ENCODE measurements around the gene LRRC63.
"Not testable (repeated sequence)": the region's sequence is repeated elsewhere in the genome, so short reads cannot be mapped to it uniquely, and the experiment has no call there.

LRRC63 gene, protein sequence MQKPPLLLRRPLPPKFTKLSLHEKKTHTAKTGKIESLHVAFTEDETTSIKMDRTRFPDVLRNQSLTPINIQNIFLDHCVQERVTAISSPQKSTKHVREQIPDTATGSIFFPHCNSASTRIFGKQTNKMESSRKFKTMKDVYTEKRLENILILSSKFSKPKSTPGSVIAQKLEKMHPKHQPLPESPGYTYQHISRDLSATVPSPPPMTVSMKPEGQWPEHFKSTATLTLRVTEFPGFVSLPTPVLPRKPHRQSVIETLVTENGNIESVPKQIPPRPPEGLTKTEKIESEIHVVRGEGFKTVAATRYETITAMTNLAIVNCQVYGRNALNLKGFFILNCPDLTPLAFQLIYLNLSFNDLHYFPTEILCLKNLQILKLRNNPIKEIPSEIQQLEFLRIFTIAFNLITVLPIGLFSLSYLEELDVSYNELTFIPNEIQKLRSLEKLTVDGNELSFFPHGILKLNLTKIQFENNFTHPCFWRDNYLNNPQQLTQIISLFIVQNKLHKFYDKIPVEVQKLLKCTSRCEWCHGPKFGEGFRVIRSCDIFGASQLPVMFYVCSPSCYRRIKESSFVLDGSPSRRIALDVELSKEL

DNA sequence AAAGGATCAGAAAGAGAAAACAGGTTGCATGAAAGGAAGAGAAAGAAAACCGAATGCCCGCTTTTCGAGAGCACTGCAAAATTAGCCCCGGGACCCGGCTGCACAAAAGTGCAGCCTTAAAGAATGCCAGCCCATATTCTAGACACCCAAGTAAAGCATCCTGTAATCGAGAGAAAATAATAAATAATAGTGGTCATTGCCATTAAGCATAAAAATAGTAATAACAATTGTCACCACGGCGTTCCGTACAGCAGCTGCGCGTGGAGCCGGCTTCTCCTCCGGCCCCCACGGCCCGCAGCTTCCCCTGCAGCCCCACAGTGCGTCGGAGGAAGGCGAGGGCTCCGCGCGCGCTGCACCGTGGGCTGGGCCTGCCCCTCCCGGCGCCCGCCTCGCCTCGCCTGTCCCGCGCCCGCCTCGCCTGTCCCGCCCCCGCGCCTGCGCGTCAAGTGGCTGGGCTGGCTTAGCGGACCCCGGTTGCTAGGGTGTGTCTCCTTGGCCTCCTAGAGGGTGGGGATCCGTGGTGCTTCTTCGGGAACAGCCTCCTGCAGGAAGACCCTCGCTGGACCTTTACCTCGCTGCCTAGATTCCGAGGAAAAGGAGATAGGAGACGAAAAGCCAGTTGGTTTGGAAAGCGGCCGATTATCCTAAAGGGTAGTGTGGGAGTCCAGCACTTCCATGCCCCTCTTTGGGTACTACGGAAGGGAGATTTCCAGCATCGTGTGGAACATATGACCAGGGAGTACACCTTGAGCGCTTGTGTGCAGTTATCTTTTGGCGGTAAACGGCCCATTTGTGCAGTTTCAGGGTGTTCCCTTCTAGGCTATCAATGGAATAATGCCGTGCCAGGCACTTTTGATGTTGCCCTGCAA lies at the start of gene LRRC63:
TSS of gene LRRC63 (plus strand) at position 446 of the 869 bp plus-strand sequence. CDS start 1,107 bp downstream, outside the sequence.
- DNase-seq = peak; percentile 41

DNA sequence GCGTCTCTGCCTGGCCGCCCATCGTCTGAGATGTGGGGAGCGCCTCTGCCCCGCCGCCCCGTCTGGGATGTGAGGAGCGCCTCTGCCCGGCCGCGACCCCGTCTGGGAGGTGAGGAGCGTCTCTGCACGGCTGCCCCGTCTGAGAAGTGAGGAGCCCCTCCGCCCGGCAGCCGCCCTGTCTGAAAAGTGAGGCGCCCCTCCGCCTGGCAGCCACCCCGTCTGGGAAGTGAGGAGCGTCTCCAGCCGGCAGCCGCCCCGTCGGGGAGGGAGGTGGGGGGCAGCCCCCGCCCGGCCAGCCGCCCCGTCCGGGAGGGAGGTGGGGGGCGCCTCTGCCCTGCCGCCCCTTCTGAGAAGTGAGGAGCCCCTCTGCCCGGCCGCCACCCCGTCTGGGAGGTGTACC lies 49.0 kb upstream of the LRRC63 start:
- not testable (repeated sequence) for DNase-seq

DNA sequence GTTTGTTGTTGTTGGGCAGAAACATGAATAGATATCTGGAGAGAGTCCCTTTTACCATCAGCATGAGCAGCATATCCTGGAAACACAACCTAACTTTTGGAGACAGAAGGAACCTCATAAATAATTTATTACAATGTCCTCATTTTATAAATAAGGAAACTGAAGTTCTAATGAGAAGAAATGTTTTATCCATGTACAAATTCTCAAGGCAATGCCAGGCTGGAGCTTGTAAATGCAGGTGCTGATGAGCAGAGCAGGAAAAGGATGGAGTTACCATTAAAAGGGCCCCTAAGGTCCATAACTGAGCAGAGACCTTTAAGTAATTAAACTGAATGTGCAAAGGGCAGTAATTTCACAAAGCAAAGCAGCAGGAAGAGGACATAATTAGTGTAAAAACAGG lies 47.1 kb upstream of the LRRC63 start:
- DNase-seq = no peak

DNA sequence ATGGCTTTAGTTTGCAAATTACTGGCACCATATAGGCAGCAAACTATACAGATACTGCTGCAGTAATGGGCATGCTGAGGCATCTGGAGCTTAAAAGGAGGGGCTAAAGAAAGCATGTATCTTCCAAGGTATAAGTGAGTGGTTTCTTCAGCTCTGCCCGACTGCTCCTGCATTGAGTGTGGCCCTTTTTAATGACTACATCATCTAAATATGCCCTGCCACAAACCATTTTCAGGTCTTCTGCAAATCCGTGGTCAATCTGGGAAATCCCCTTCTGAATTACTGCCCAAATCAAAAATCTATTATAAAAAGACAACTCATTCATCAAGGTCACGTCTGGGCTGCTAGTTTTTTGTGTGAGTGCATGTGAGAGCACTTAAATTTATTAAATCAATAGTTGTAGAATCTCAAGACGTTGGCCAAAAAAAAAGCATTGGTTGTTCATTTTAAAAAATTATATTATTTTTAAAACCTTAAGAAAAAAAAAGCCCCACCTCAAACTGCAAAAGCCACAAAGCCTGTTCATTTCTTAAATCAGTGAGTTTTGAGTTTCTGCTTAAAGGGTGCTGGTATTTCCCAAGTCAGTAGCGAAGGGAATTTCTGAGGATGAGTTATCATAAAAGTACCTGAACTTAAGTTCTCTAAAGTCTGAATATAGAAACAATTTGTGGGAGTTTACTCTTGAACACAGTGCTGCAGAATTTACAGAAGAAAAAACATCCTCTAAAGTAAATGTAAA lies 46.1 kb upstream of the LRRC63 start:
- DNase-seq = no peak

DNA sequence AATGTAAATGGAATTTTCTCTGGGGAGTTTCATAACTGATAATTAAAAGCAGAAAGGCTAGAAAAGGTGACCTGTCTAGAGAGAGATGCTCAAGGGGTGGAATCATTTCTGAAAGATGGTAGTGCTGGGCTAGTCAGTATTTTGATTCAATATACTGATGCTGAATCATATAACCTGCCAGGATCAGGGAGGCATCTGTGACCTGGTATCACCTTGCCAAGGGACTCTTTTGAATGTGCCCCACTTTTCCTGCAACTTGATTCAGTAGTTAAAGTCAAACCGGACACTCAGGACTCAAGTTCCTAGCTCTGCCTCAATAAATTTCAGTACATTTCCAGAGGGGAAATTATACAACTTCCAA lies 45.5 kb upstream of the LRRC63 start:
- no peak for DNase-seq

DNA sequence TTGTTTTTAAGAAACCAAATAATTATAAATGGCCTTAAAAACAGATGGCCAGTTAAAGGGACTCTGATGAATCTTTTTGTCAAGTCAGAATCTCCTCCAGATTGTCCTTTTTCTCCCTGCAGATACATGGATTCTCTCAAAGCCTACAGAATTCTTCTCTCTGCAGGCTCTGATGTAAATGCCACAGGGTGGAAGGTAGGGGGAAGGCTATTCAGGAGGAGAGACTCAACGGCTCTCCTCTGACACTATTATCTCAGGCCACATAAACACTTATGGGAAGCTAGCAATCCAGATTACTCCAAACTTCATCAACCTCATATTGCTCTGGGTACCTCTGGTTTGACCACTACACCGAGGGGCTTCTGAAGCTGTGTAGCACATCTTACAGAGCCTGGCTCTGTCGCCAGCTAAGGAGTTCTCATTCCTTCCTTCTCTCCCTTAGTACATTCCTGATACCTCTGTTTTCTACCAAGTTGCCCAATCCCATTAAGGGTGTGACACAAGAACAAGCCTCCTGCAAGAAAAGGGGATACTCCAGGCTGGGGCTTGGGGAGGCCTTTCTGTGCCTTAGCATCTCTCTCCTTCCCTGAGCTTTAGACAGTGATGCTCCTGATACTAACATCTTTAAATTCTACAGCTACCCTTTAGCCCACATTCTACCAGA lies 44.6 kb upstream of the LRRC63 start:
- no peak for DNase-seq

DNA sequence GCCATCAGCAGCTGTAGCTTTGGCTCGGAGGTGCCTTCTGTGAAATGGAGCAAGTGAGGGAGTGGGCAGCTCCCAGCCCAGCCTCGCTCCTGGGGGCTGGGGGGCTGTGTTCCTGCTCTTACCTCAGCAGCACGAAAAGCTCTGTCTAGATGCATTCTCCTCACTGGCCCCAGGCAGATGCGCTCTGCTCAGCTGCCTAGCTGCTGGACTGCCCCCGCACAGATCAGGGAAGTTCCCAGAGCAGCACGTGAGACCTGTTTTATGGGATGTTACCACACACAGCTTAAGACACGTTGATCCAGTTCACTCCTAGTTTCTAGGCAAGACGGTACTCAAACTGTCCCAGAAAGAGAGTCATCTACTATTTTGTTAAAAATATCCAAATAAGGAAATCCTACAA lies 43.4 kb upstream of the LRRC63 start:
- DNase-seq = no peak

DNA sequence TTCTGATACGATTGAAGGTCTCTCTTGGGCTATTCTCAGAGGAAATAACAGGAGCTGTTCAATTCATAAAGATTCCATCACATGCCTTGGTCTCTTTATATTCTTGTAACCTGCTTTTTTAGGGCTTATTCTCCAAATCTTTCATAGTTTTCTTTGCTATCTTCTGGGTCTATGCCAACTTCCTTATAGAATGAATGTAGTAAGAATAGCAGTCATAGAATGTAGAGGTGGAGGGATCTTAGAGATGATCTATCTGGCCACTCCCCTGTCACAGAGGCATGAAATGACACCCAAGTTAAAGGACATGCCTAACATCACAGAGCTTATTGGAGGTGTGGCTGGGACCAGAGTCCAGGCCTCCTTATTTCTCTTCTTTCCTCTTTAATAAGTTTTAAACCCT lies 42.9 kb upstream of the LRRC63 start:
- DNase-seq = no peak

DNA sequence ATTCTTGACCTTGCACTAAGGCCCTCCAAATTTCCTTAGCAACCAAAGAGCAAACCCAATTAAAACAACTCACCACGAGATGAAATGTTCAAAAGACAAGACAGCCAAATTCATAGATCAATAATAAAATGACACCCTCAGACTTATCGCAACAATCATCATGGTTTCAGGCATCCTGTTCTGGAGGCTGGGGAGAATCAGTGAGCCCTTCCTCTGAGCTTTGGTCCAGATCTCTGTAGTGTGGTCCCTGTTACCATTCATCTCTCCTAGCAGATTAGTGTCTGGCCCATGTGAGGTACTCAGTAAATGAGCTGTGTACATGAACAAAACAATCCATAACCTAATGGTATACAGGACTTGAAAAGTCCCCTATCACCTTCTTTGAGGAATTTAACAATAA lies 42.0 kb upstream of the LRRC63 start:
- DNase-seq = no peak

DNA sequence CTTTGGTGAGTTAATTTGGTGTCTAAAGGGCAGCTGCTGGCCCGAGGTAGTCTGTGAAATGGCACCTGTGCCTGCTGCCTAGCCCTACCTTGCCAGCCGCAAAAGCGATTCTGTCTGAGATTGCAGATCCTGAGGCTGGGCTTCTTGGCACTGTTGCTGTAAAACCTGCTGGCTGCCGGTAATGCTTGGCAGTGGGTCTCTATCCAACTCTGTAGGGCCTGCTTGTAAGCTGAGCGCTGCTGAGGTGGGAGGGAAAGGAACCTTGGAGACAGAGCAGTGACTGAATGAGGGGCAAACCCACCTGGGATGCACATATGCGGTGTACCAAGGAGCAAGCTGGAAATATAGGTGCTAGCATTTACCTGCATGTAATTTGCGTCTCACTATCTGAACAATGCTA lies 41.5 kb upstream of the LRRC63 start:
- no peak for DNase-seq

DNA sequence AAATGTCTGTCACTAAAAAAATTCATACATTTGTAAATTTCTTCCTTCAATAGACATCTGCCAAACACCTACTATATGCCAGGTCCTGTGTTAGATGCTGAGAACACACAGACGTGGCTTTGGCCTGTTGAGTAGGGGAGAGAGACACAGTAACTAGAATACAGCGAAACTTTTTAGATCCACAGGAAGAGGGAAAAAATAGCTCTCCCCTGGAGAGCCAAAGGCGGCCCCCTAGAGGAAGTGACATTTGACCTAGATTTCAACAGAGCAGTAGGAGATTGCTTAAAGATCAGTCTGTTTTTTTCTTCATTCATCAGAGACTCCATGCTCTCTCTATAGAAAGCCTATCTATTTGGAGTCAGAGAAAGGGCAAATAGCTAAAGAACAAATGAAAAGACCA lies 41.0 kb upstream of the LRRC63 start:
- no peak for DNase-seq

DNA sequence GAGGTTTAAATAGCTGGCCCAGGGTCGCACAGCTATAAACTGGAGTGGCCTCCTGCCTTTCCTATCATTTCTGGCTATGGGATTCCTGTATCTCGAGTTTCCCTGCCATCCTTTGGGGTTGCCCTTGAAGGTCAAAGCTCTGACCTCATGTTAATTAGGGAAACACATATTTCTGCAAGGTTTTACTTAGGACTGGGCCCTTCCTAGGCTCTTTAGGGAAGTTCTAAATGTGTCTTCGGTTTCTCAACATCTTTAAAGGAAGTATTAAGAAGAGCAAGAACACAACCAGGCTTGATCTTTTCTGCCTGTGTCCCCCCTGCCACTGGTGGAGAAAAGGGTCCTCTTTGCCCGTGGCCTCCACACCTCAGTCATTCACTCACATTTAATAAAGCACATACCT lies 40.5 kb upstream of the LRRC63 start:
- DNase-seq = no peak

DNA sequence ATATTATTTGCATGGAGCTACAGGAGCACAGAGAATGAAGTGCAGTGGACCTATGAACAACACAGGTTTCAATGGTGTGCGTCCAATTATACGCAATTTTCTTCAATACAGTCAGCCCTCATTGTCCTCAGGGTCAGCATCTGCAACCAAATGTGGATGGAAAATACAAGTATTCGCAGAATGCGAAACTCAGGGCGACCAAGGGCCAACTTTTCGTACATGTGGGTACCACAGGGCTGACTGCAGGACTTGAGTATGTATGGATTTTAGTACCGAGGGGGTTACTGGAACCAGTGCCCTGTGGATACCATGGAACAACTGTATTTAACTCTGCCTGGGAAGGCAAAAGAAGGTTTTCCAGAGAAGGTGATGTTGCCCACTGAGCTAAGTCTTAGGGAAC lies 40.0 kb upstream of the LRRC63 start:
- DNase-seq = peak; percentile 67

DNA sequence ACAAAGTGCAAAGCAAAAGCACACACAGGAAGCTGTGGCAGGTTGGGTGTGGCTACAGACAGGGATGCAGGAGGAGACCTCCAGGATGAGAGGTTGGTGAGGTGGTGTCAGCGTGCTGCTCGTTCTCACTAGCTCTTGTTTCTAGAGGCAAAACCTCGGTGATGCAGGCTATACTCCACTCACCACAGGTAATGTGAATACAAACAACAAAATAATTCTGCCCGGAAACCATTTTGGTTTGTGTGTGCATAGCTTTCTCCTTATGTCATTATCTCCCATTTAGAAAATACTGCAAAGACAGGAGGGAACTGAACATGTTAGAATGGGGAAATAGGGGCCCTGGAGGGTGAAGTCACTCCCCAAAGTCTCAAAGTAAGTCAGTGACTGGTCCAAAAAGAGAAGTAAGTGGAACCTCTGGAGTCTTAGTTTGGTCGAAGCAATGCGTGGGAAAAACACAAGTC lies 39.2 kb upstream of the LRRC63 start:
- DNase-seq = no peak

DNA sequence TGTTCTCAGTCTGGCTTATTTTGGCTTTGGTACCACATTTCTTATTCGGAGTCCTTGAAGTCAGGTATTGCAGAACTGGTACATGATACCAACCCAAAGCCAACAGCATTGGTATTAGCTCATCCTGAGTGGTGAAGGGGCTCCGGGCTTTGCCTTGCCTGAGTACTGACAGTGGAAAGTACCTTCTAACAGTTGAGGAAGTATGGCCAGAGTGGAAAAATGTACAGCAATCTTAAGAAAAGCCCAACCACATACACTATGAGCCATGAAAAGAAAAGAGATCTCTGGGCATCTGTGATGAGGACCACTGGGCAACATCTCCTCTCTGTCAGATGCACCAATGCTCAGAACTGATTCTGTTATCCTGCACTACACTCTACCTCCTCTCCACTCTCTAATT lies 38.1 kb upstream of the LRRC63 start:
- no peak for DNase-seq

DNA sequence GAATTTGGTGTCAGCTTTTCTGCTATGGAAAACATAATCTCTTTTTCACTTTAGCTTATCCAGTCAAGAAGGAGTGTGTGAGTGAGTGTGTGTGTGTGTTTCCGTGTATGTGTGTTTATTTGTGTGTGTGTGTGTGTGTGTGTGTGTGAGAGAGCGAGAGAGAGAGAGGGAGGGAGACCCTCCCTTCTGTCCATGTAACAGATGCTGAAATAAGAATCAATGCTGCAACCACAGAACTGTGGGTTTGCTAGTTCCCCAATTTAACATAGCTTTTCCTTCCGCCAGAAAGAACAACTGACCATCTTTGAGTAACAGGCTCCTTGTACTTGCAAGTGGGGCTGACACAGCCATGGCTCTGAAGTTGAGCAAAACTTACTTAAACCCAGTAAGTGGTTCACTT lies 35.0 kb upstream of the LRRC63 start:
- no peak for DNase-seq

DNA sequence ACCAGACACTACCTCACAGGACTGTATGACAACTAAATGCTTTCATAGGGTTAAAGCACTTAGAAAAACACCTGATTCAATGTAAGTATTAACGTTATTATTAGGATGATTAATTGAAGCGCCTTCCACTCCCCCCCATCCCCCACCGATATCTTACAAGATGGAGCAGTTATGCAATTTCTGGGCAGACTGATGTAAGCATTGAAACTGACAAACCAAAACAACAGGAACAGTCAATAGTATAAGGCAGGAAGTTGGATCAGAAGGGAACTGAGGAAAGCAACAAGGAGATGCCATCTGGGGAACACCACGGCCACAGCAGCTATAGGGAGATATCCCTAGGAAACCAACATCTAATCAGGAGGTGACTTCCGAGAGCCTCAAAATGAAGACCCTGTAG lies 33.6 kb upstream of the LRRC63 start:
- no peak for DNase-seq

DNA sequence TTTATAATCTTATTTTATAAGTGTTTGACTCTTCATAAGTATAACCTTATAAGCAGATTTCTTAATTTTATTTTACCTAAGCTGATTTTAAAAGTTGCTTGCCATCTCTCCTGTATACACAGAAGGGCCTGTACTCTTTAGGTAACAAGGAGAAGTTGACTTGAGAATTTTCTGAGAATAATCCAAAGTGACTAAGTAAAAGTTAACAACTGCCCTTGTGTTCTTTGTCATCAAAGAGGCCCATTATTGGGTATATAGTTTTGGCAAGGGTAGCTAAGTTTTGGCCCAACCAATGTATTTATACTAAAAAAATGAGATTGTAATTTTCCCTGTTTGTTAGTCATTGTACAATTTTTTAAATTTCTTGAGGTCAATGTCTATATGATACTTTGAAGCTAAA lies 32.9 kb upstream of the LRRC63 start:
- no peak for DNase-seq

DNA sequence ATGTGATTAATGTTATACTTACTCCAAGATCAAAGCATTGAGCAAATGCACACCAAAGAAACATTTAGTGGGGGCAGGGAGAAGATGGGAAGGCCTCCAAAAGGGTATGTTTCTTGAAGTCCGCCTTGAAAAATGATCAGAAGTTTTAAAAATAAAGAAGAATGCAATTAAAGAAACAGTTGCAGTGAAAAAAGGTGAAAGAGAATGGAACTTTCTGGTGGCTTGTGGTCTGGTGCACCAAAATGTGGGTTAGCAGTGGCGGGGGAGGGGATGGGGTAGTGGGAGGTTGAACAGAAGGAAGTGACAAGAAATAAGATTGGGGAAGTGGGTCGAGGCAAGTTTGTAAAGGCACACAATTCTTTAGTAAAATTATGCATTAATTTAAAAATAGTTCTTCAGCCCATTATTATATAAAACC lies 32.2 kb upstream of the LRRC63 start:
- DNase-seq = no peak

DNA sequence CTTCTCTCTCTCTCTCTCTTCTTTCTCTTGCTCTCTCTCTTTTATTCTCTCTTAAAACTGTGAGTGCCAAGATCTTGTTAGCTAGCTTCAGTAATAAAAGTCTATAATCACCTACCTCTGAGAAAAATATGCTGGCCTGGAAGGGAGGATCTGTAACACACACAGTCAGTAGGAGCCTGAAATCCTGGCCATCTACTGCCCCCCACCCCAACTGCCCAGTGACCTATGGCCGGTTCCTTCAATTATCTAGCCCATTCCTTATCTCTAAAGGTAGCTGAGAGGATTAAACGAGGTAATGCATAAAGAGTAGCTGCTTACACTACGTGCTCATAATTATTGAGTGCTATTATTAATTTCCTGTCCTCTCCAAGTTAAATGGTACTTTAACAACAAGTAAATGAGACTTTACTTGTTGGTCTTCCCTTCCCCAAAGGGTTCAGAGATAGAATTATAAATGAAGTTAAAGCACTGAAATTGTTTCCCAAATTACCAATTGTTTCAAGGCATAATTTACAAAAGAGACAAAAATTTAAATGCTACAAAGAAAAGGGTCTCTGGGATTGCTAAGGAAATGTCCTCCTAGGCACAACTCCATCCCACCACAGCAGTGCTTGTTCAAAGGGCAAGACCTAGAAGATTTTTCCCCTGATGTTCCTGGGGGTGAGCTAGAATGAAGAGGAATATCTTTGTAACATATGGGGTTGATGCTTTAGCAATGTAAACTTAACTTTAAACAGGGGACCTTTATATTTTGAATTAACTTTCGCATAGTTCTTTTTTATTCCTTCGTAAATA lies 31.6 kb upstream of the LRRC63 start:
- DNase-seq = no peak

DNA sequence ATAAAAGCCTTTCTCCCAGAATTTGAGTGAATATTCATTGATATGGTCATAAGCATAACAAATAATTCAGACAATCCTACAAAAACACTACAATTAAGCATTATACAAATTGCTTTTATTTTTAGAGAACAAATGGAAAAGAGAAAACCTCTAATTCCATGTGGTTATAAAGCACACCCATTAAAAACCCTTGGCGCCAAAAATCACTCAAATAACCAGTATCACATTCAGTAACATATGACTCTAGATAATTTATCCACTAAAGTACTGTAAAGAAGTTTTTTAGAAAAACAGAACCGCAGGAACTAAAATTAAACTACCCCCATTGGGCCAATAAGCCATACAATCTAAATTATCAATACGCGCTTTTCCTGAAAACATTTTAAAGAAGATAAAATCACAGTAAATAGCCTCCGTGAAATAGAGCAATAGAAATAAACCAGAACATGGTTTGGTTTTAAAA lies 30.3 kb upstream of the LRRC63 start:
- DNase-seq = no peak
